Activated T-helper 17 cell treated with anti-CD3 and anti-CD28 coated beads, Interleukin-2, amount 50 U/mL, for 72 hours (primary cell): ENCODE measurements around the gene BCAS1. TPM values are rescaled to one million over a fixed set of nuclear protein-coding genes. Genes with fewer than 3 reads are reported as not detected.
"Not testable (repeated sequence)": the region's sequence is repeated elsewhere in the genome, so short reads cannot be mapped to it uniquely, and the experiment has no call there.

Experiments used
- ATAC-seq: fragments of 150-1000 bp; cut with Tn5 transposase; replicated peaks from 2 replicates; pipeline ENCODE4 v1.10.0; 2021; ENCODE audit warnings: mild to moderate bottlenecking, moderate library complexity
- H3K27ac Mint-ChIP-seq: one replicate; pipeline ENCODE4 v1.8.0; 2022; ENCODE audit warnings: mixed read lengths
- H3K27me3 Mint-ChIP-seq: one replicate; pipeline ENCODE4 v1.8.0; 2022; ENCODE audit warnings: mixed read lengths
- H3K36me3 Mint-ChIP-seq: one replicate; pipeline ENCODE4 v1.8.0; 2022; ENCODE audit warnings: low read depth, mild to moderate bottlenecking, mixed read lengths
- H3K4me1 Mint-ChIP-seq: one replicate; pipeline ENCODE4 v1.8.0; 2022; ENCODE audit warnings: mixed read lengths
- H3K4me3 Mint-ChIP-seq: one replicate; pipeline ENCODE4 v1.8.0; 2022; ENCODE audit warnings: mild to moderate bottlenecking, mixed read lengths
- H3K9me3 Mint-ChIP-seq: one replicate; pipeline ENCODE4 v1.8.0; 2022; ENCODE audit warnings: mixed read lengths
- total RNA-seq, 2 donors: library from RNA; stranded (reverse); gene quantifications; one replicate each; pipeline ENCODE4 v1.2.3, GENCODE V29; 2022

The BCAS1 gene
- total RNA-seq, 2 donors from 2014 or later = 0.11 TPM; not detected in 1

- peaks cover 39% of the 10 kb centered on the region for H3K4me1 Mint-ChIP-seq
- no peaks in the 10 kb centered on the region for H3K36me3 Mint-ChIP-seq
- no peaks in the 10 kb centered on the region for H3K27me3 Mint-ChIP-seq
- no peak for ATAC-seq
- peak overlapping the region; percentile 72 for H3K27ac Mint-ChIP-seq
- H3K9me3 Mint-ChIP-seq = no peaks in the 10 kb centered on the region
- peak overlapping the region; percentile 69 for H3K4me3 Mint-ChIP-seq
Observed at GRCh38 chr20:53935344-53936084, 134.9 kb downstream of the BCAS1 start.

- peaks cover 44% of the 10 kb centered on the region for H3K4me1 Mint-ChIP-seq
- no peaks in the 10 kb centered on the region for H3K9me3 Mint-ChIP-seq
- H3K27me3 Mint-ChIP-seq = no peaks in the 10 kb centered on the region
- peak; percentile 84 for ATAC-seq
- H3K36me3 Mint-ChIP-seq = no peaks in the 10 kb centered on the region
- peak overlapping the region; percentile 72 for H3K27ac Mint-ChIP-seq
- peak overlapping the region; percentile 69 for H3K4me3 Mint-ChIP-seq
Observed at GRCh38 chr20:53934421-53935343, 135.7 kb downstream of the BCAS1 start.

DNA sequence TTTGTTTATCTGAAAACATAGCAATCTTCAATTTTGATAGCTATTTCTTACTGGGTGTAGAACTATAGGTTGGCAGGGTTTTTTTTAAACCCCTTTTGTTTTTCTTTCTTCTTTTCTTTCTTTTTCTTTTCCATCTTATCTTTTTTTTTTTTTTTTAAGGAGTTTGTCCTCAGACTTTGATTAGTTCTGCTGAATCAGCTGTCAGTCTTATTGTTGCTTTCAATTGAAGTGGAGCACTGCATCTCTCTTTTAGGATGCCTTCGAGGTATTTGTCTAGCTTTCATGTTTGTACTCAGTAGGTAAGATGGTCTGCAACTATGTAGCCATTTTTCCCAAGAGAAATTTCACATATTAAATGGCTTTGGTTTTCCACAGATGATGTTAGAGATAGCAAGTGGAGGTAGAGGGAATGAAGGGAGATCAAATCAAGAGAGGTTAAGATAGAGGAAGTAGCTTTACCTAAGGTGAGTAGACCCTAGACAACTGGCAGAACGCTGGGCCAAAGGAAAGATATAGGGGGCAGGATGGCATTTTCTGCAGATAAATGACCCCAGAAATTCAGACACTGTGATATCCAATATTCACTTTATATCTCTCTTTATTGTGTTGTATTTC lies 137.1 kb downstream of the BCAS1 start:
- H3K36me3 Mint-ChIP-seq = no peaks in the 10 kb centered on the region
- no peak overlapping the region for H3K27ac Mint-ChIP-seq
- ATAC-seq = no peak
- H3K27me3 Mint-ChIP-seq = no peaks in the 10 kb centered on the region
- H3K4me1 Mint-ChIP-seq = peaks cover 44% of the 10 kb centered on the region
- H3K9me3 Mint-ChIP-seq = no peaks in the 10 kb centered on the region
- no peak overlapping the region for H3K4me3 Mint-ChIP-seq

- not testable (repeated sequence) for H3K27me3 Mint-ChIP-seq, H3K27ac Mint-ChIP-seq, H3K4me3 Mint-ChIP-seq, ATAC-seq, H3K9me3 Mint-ChIP-seq, H3K36me3 Mint-ChIP-seq
- peaks cover 40% of the 10 kb centered on the region for H3K4me1 Mint-ChIP-seq
Observed at GRCh38 chr20:53932655-53933192, 137.7 kb downstream of the BCAS1 start.

GRCh38 chr20:53931597-53931996 lies 138.8 kb downstream of the BCAS1 start:
- H3K27ac Mint-ChIP-seq = no peak overlapping the region
- peaks cover 46% of the 10 kb centered on the region for H3K4me1 Mint-ChIP-seq
- H3K4me3 Mint-ChIP-seq = no peak overlapping the region
- no peaks in the 10 kb centered on the region for H3K36me3 Mint-ChIP-seq
- H3K9me3 Mint-ChIP-seq = no peaks in the 10 kb centered on the region
- no peaks in the 10 kb centered on the region for H3K27me3 Mint-ChIP-seq
- ATAC-seq = no peak

DNA sequence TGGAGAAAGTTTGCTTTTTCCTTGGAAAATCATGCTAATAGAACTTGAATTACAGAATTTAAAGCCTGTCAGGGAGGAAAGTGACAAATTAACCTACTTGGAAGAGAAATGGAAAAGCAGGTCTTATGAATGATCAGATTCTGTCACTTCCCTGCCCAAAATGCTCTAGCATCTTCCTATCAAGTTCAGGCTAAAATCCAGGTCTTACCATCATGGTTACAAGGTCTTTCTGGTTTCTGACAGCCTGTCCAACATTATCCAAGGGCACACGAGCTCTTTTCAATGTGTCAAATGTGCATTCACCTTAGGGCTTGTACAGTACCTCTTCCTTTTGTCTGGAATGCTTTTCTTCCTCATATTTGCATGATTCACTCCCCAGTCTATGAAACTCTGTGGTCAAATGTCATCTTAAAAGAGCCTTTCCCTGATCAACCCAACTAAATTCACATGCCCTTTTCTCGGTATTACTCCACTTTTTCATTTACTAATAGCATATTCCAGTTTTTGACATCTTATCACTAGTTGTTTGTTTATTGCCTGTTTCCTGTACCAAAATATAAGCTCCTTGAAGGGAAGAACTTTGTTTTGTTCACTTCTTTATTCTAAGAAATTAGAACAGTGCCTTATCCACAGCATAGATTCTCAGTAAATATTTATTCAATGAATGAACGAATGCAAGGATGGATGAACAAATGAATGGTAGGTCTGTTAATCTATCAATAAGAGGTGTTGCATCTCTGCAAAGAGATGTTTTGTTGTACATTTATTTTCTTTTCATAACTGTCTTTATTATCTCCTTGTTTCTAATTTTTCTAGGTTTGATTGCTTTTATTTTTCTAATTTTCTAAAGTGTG lies 139.5 kb downstream of the BCAS1 start:
- Mint-ChIP-seq H3K36me3 (no peaks in the 10 kb centered on the region), H3K4me3 (no peak overlapping the region), H3K4me1 (peaks cover 47% of the 10 kb centered on the region), H3K9me3 (no peaks in the 10 kb centered on the region), H3K27ac (peak overlapping the region; percentile 7), H3K27me3 (no peaks in the 10 kb centered on the region)
- ATAC-seq = no peak

GRCh38 chr20:53929974-53930650 lies 140.3 kb downstream of the BCAS1 start:
- Mint-ChIP-seq H3K9me3 (no peaks in the 10 kb centered on the region), H3K27ac (peak overlapping the region; percentile 7)
- peak; percentile 42 for ATAC-seq

GRCh38 chr20:53929399-53929798 lies 141.0 kb downstream of the BCAS1 start:
- Mint-ChIP-seq H3K4me1 (peaks cover 34% of the 10 kb centered on the region), H3K27ac (no peak overlapping the region), H3K36me3 (no peaks in the 10 kb centered on the region), H3K9me3 (no peaks in the 10 kb centered on the region), H3K27me3 (no peaks in the 10 kb centered on the region), H3K4me3 (no peak overlapping the region)
- no peak for ATAC-seq

More at GRCh38 chr20:53929974-53930650, 140.3 kb downstream of the BCAS1 start:
- no peak overlapping the region for H3K4me3 Mint-ChIP-seq
- no peaks in the 10 kb centered on the region for H3K36me3 Mint-ChIP-seq
- H3K4me1 Mint-ChIP-seq = peaks cover 41% of the 10 kb centered on the region
- no peaks in the 10 kb centered on the region for H3K27me3 Mint-ChIP-seq

DNA sequence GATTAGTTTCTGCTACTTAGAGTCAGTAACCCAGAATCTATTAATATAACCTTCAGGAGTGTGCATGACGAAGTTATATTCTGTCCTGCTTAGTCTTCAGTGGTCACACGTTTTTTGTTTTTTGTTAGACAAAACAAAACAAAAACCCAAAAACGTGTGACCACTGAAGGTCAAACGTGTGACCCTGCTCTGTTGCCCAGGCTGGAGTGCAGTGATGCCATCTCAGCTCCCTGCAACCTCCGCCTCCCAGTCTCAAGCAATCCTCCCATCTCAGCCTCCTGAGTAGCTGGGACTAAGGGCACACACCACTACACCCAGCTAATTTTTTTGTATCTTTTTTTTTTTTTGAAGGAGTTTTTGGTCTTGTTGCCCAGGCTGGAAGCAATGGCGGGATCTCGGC lies 142.4 kb downstream of the BCAS1 start:
- no peak overlapping the region for H3K27ac Mint-ChIP-seq
- no peaks in the 10 kb centered on the region for H3K27me3 Mint-ChIP-seq
- H3K9me3 Mint-ChIP-seq = no peaks in the 10 kb centered on the region
- H3K4me3 Mint-ChIP-seq = no peak overlapping the region
- peaks cover 22% of the 10 kb centered on the region for H3K4me1 Mint-ChIP-seq
- no peaks in the 10 kb centered on the region for H3K36me3 Mint-ChIP-seq
- no peak for ATAC-seq

- Mint-ChIP-seq H3K27me3 (no peaks in the 10 kb centered on the region), H3K27ac (peak overlapping the region; percentile 74)
Observed at GRCh38 chr20:53926428-53927028, 143.9 kb downstream of the BCAS1 start.

DNA sequence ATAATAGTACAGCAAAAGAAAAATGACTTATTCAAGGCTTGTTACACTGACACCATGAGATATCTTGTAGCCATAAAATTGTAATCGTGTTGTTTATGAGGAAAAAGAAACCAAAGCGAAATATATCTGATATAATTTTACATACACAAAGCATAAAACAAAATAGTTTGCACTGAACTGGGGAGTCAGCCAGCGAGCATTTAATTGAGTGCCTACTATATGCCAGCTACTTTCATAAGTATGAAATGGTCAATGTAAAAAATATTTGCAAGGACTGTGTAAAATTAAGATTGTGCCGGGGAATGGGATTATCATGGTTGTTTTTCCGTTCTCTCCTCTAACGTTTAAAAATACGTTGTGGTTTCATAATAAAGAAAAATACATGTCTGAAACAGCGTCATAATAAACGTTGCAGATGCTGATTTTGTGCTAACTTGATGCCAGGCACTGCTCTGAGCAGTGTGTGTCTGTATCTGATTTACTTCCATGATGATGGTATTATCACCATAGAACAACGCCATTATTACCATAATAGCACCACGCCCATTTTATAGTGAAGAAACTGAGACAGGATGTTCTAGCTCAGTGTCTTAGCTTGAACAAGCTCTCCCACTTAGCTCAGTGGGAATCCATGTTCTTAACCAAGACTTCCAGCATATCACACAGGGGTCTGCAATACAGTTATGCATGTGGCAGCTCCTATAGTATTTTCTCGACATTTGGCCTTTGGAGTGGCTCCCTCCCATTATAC lies 144.6 kb downstream of the BCAS1 start:
- Mint-ChIP-seq H3K36me3 (no peaks in the 10 kb centered on the region), H3K27me3 (no peaks in the 10 kb centered on the region), H3K4me3 (peak overlapping the region; percentile 49), H3K27ac (peak overlapping the region; percentile 74), H3K9me3 (no peaks in the 10 kb centered on the region), H3K4me1 (peaks cover 18% of the 10 kb centered on the region)
- no peak for ATAC-seq

More at GRCh38 chr20:53926428-53927028, 143.9 kb downstream of the BCAS1 start:
- no peaks in the 10 kb centered on the region for H3K36me3 Mint-ChIP-seq
- H3K4me3 Mint-ChIP-seq = peak overlapping the region; percentile 49
- ATAC-seq = peak; percentile 99
- peaks cover 22% of the 10 kb centered on the region for H3K4me1 Mint-ChIP-seq
- H3K9me3 Mint-ChIP-seq = no peaks in the 10 kb centered on the region

- Mint-ChIP-seq H3K4me3 (no peak overlapping the region), H3K27ac (no peak overlapping the region), H3K9me3 (no peaks in the 10 kb centered on the region), H3K4me1 (peaks cover 10% of the 10 kb centered on the region), H3K36me3 (no peaks in the 10 kb centered on the region), H3K27me3 (no peaks in the 10 kb centered on the region)
- ATAC-seq = no peak
Observed at GRCh38 chr20:53923566-53924369, 146.6 kb downstream of the BCAS1 start.
